HepG2 (cell line): ENCODE results near the gene FBXL13. TPM values are rescaled to one million over a fixed set of nuclear protein-coding genes. Genes with fewer than 3 reads are reported as not detected.

ENCODE experiments used
- ATM ChIP-seq: fragments of 450-650 bp; IDR thresholded peaks from 2 replicates; pipeline ENCODE4 v1.7.1; 2017; ENCODE audit warnings: mild to moderate bottlenecking, borderline replicate concordance
- GLMP ChIP-seq: sonication (generic); formaldehyde crosslinking; IDR thresholded peaks from 2 replicates; pipeline ENCODE4 v1.9.0; 2021; ENCODE audit warnings: missing genetic modification reagents, mild to moderate bottlenecking, borderline replicate concordance
- GRHL1 ChIP-seq: sonication (generic); formaldehyde crosslinking; conservative IDR thresholded peaks from 2 replicates; pipeline ENCODE4 v1.8.0; 2022; ENCODE audit warnings: missing genetic modification reagents
- KLF15 ChIP-seq: sonication (generic); formaldehyde crosslinking; IDR thresholded peaks from 2 replicates; pipeline ENCODE4 v1.8.1; 2023; ENCODE audit warnings: borderline replicate concordance, mild to moderate bottlenecking, inconsistent platforms, missing genetic modification reagents, mixed read lengths
- MLXIP ChIP-seq: sonication (generic); formaldehyde crosslinking; IDR thresholded peaks from 2 replicates; pipeline ENCODE4 v1.9.0; 2021; ENCODE audit warnings: missing genetic modification reagents, borderline replicate concordance
- MXD3 ChIP-seq: IDR thresholded peaks from 2 replicates; pipeline ENCODE4 v1.6.1; 2016; ENCODE audit warnings: mild to moderate bottlenecking, missing biosample characterization, missing genetic modification reagents
- THAP8 ChIP-seq: sonication (generic); formaldehyde crosslinking; IDR thresholded peaks from 2 replicates; pipeline ENCODE4 v1.5.1; 2020; ENCODE audit warnings: missing genetic modification reagents, mild to moderate bottlenecking, borderline replicate concordance
- TMF1 ChIP-seq: sonication (generic); formaldehyde crosslinking; IDR thresholded peaks from 2 replicates; pipeline ENCODE4 v1.8.1; 2022; ENCODE audit warnings: low read depth, missing genetic modification reagents
- ZBTB8A ChIP-seq: sonication (generic); formaldehyde crosslinking; IDR thresholded peaks from 2 replicates; pipeline ENCODE4 v1.4.0; 2020; ENCODE audit warnings: mild to moderate bottlenecking, low read depth, missing genetic modification reagents, borderline replicate concordance
- ZFP36 ChIP-seq: fragments of 150-350 bp; IDR thresholded peaks from 2 replicates; pipeline ENCODE4 v1.6.1; 2018; ENCODE audit warnings: borderline replicate concordance, low read length, low read depth; ENCODE audit not compliant: partially characterized antibody
- ZNF30 ChIP-seq: sonication (generic); formaldehyde crosslinking; IDR thresholded peaks from 2 replicates; pipeline ENCODE4 v1.5.0; 2020; ENCODE audit warnings: mild to moderate bottlenecking, missing genetic modification reagents
- ZNF510 ChIP-seq: sonication (generic); formaldehyde crosslinking; IDR thresholded peaks from 2 replicates; pipeline ENCODE4 v1.4.0; 2020; ENCODE audit warnings: low read depth, mild to moderate bottlenecking, missing genetic modification reagents
- ZNF609 ChIP-seq: sonication (generic); formaldehyde crosslinking; IDR thresholded peaks from 2 replicates; pipeline ENCODE4 v1.4.0; 2020; ENCODE audit warnings: mild to moderate bottlenecking, missing genetic modification reagents, borderline replicate concordance
- ZNF614 ChIP-seq: IDR thresholded peaks from 2 replicates; pipeline ENCODE4 v1.6.1; 2018; ENCODE audit warnings: missing biosample characterization, missing genetic modification reagents, inconsistent platforms, borderline replicate concordance
- ZNF788 ChIP-seq: sonication (generic); formaldehyde crosslinking; IDR thresholded peaks from 2 replicates; pipeline ENCODE4 v1.5.0; 2020; ENCODE audit warnings: mild to moderate bottlenecking, missing genetic modification reagents, borderline replicate concordance
- polyA plus RNA-seq, 8 experiments: library from polyadenylated mRNA; depleted of rRNA in 3 of 8; stranded (reverse) in 7 of 8; unstranded in 1 of 8; fragments of >200 nt; fragmentation: Illumina TruSeq in 4 of 8; extraction: Trizol in 4 of 8; gene quantifications; 2 replicates each; pipeline versions ENCODE4 v1.2.1 to v1.2.3, GENCODE V29; 2011 to 2016; ENCODE audit warnings: low read depth in 4 of 8, missing spikeins in 1 of 8, mixed read lengths in 1 of 8; ENCODE audit not compliant: insufficient read depth in 1 of 8
- total RNA-seq, 5 experiments: library from RNA; depleted of rRNA; stranded (reverse); fragments of >200 nt; fragmentation: Illumina TruSeq; extraction: Trizol; gene quantifications; 2 replicates each; pipeline ENCODE4 v1.2.3, GENCODE V29; 2016; ENCODE audit warnings: low read depth in 1 of 5

The FBXL13 gene
- total and polyA plus RNA-seq, 2 of the 13 experiments (the other 11 are each of a cell fraction or from before 2014, with no cell fraction given), result 0.24 to 0.77 TPM

GRCh38 chr7:103074519-103075336 is at the start of gene FBXL13, which contains the start of gene ARMC10 (continued):
- TF ChIP-seq GLMP (CRISPR knock-in tag) (no peak), TMF1 (CRISPR knock-in tag) (peak; percentile 90), ZBTB8A (CRISPR knock-in tag) (no peak), ZNF788 (CRISPR knock-in tag) (no peak; the same call in 1 of the 2 replicates), MXD3 (CRISPR knock-in tag) (peak; percentile 48; the same call in 1 of the 2 replicates), ZNF614 (CRISPR knock-in tag) (peak; percentile 25; the same call in 1 of the 2 replicates), ATM (no peak), ZNF30 (CRISPR knock-in tag) (0 out of 2 replicates have a peak, but pooled peaks have one; percentile 54), KLF15 (peak; percentile 34; the same call in 1 of the 2 replicates), GRHL1 (CRISPR knock-in tag) (no peak), ZNF609 (CRISPR knock-in tag) (no peak), THAP8 (CRISPR knock-in tag) (no peak), ZNF510 (CRISPR knock-in tag) (no peak), ZFP36 (no peak), MLXIP (CRISPR knock-in tag) (no peak)
